ENCODE data around the gene ABCB4.
"Not testable (repeated sequence)": the region's sequence is repeated elsewhere in the genome, so short reads cannot be mapped to it uniquely, and the experiment has no call there.

ABCB4 gene

DNA sequence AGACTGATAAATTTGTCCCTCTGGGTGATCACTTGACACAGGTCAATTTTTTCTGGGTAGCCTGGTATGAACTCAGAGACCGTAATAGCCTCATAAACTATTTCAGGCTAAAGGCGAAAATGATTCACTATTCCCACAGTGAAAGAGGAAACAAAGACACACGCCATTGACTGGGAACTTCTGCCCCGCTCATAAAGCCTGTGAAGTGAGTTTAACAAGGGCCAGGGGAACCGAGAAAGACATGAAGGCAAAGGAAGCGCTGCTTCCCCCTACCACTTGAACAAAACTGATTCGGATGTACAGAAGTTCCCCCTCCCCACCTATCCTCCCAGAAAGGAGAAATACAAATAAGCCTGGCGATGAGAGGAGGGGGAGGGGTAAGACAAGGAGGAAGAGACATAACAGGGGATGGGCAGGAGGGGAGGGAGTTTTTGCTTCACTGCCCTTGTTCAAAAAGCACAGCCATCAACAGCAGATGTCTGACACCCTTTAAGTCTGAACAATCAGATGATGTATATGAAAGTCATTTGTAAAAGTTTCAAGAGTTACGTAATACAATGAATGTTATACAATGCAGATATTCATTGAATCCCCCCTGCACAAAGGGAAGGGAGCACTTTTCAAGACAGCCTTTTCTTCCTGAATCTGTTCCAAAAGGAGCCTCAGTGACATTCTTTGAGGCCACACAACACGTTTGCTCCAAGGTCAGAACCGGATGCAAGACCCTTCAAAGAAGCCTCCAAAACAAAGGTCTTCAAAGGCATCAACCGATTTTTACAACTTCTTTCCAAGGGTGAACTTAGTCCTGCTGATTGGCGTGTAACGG is 734 bp downstream of the ABCB4 start:
- Mint-ChIP-seq H3K27me3 (ENCODE audit: low read depth, poor library complexity) (peaks cover 5% of the 10 kb centered on the region), H3K4me3 (peak overlapping the region; percentile 83), H3K36me3 (ENCODE audit: low read depth) (peaks cover 11% of the 10 kb centered on the region), H3K4me1 (peaks cover 34% of the 10 kb centered on the region), H3K9me3 (peaks cover 7% of the 10 kb centered on the region), H3K27ac (peak overlapping the region; percentile 90)
- peak; percentile 20 for DNase-seq
- TF ChIP-seq, protein P1, sequence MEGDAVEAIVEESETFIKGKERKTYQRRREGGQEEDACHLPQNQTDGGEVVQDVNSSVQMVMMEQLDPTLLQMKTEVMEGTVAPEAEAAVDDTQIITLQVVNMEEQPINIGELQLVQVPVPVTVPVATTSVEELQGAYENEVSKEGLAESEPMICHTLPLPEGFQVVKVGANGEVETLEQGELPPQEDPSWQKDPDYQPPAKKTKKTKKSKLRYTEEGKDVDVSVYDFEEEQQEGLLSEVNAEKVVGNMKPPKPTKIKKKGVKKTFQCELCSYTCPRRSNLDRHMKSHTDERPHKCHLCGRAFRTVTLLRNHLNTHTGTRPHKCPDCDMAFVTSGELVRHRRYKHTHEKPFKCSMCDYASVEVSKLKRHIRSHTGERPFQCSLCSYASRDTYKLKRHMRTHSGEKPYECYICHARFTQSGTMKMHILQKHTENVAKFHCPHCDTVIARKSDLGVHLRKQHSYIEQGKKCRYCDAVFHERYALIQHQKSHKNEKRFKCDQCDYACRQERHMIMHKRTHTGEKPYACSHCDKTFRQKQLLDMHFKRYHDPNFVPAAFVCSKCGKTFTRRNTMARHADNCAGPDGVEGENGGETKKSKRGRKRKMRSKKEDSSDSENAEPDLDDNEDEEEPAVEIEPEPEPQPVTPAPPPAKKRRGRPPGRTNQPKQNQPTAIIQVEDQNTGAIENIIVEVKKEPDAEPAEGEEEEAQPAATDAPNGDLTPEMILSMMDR (IDR thresholded peaks at IDR 0.05): no peak

- Mint-ChIP-seq H3K4me3 (peak overlapping the region; percentile 83), H3K36me3 (ENCODE audit: low read depth) (peaks cover 16% of the 10 kb centered on the region), H3K27ac (peak overlapping the region; percentile 69), H3K4me1 (peaks cover 34% of the 10 kb centered on the region), H3K27me3 (ENCODE audit: low read depth, poor library complexity) (peaks cover 5% of the 10 kb centered on the region), H3K9me3 (peaks cover 12% of the 10 kb centered on the region)
- TF ChIP-seq, protein P1 (IDR thresholded peaks at IDR 0.05): no peak
- DNase-seq: no peak
Observed at GRCh38 chr7:87473986-87474385, 1.5 kb downstream of the ABCB4 start.

DNA sequence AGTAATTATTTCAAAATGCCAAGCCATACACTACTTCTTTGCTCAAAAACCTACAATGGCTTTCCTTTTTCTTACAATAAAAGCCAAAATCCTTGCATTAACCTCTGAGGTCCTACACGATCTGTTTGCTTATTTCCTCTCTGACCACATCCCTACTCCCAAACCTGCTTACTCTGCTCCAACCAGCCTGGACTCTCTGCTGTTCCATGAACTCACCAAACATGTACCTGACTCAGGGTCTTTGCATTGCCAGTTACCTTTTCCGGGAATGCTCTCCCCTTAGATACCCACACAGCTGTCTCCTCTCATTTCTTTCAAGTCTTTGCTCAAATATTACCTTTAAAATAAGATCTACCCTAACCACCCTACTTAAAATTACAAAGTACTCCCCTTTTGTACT is 2.3 kb downstream of the ABCB4 start:
- peak overlapping the region; percentile 43 for H3K27ac Mint-ChIP-seq
- TF ChIP-seq, protein P1 (IDR thresholded peaks at IDR 0.05): no peak
- H3K27me3 Mint-ChIP-seq (ENCODE audit: low read depth, poor library complexity): peaks cover 5% of the 10 kb centered on the region
- H3K36me3 Mint-ChIP-seq (ENCODE audit: low read depth): peaks cover 20% of the 10 kb centered on the region
- no peak for DNase-seq
- peaks cover 34% of the 10 kb centered on the region for H3K4me1 Mint-ChIP-seq
- H3K4me3 Mint-ChIP-seq: peak overlapping the region; percentile 4
- peaks cover 18% of the 10 kb centered on the region for H3K9me3 Mint-ChIP-seq

GRCh38 chr7:87471473-87471872 is 4.0 kb downstream of the ABCB4 start:
- DNase-seq: no peak
- TF ChIP-seq, protein P1 (IDR thresholded peaks at IDR 0.05): no peak
- H3K36me3 Mint-ChIP-seq (ENCODE audit: low read depth): peaks cover 37% of the 10 kb centered on the region
- H3K9me3 Mint-ChIP-seq: peaks cover 36% of the 10 kb centered on the region
- no peak overlapping the region for H3K4me3 Mint-ChIP-seq
- no peaks in the 10 kb centered on the region for H3K27me3 Mint-ChIP-seq (ENCODE audit: low read depth, poor library complexity)
- peaks cover 33% of the 10 kb centered on the region for H3K4me1 Mint-ChIP-seq
- no peak overlapping the region for H3K27ac Mint-ChIP-seq

- Mint-ChIP-seq H3K36me3 (ENCODE audit: low read depth) (peaks cover 55% of the 10 kb centered on the region), H3K9me3 (peaks cover 53% of the 10 kb centered on the region), H3K4me1 (peaks cover 30% of the 10 kb centered on the region)
- H3K27me3 Mint-ChIP-seq (ENCODE audit: low read depth, poor library complexity); H3K27ac Mint-ChIP-seq; DNase-seq; H3K4me3 Mint-ChIP-seq: not testable (repeated sequence)
Observed at GRCh38 chr7:87469204-87469603, 6.3 kb downstream of the ABCB4 start.

DNA sequence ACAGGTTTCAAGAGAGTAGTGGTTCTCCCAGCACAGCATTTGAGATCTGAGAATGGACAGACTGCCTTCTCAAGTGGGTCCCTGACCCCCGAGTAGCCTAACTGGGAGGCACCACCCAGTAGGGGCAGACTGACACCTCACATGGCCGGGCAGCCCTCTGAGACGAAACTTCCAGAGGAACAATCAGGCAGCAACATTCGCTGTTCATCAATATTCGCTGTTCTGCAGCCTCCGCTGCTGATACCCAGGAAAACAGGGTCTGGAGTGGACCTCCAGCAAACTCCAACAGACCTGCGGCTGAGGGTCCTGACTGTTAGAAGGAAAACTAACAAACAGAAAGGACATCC is 10.0 kb downstream of the ABCB4 start:
- not testable (repeated sequence) for H3K27me3 Mint-ChIP-seq (ENCODE audit: low read depth, poor library complexity); H3K4me3 Mint-ChIP-seq; DNase-seq
- Mint-ChIP-seq H3K27ac (peak overlapping the region; percentile 88), H3K9me3 (peaks cover 57% of the 10 kb centered on the region), H3K4me1 (peaks cover 24% of the 10 kb centered on the region), H3K36me3 (ENCODE audit: low read depth) (peaks cover 72% of the 10 kb centered on the region)

GRCh38 chr7:87464830-87465533 is 10.5 kb downstream of the ABCB4 start:
- H3K27ac Mint-ChIP-seq: peak overlapping the region; percentile 88

More at GRCh38 chr7:87464830-87465533, 10.5 kb downstream of the ABCB4 start:
- Mint-ChIP-seq H3K9me3 (peaks cover 52% of the 10 kb centered on the region), H3K36me3 (ENCODE audit: low read depth) (peaks cover 70% of the 10 kb centered on the region), H3K4me3 (peak overlapping the region; percentile 20), H3K4me1 (peaks cover 24% of the 10 kb centered on the region)
- not testable (repeated sequence) for H3K27me3 Mint-ChIP-seq (ENCODE audit: low read depth, poor library complexity)
- peak; percentile 10 for DNase-seq
